Mesenteric fat pad (tissue), 1 donor: ENCODE results near the gene MZT2A. TPM values are rescaled to one million over a fixed set of nuclear protein-coding genes. Genes with fewer than 3 reads are reported as not detected.
"Not testable (repeated sequence)": the region's sequence is repeated elsewhere in the genome, so short reads cannot be mapped to it uniquely, and the experiment has no call there.

ENCODE experiments used
- DNase-seq: peaks from one replicate; pipeline ENCODE4 v3.0.0-alpha.2; 2020; ENCODE audit warnings: low spot score
- long read RNA-seq: library from polyadenylated mRNA; unstranded; transcript quantifications from one replicate; pipeline ENCODE4 v2.0.0, GENCODE V29; 2020
- total RNA-seq: library from RNA; stranded (reverse); fragmentation: NEBNext Ultra II Directional; extraction: Animal tissue kit (Norgen Biotek cat#: 25700); gene quantifications from one replicate; pipeline ENCODE4 v1.2.1, GENCODE V29; 2021
- donor health status: DM: yes; HTN: yes; CAD: no.

The MZT2A gene
- total RNA-seq: 37.3 TPM
- long read RNA-seq, partial matches to known transcripts: 5 of 9 reads
- long read RNA-seq, other reads (novel, unspliced or antisense): 0 of 9 reads

- not testable (repeated sequence) for DNase-seq
These were observed at the start of gene MZT2A for GRCh38 chr2:131492015-131492417. MZT2A (minus strand) TSS chr2:131492397; CDS start chr2:131492376, 21 bp downstream.

GRCh38 chr2:131538856-131539255, 46.7 kb upstream of the MZT2A start:
- DNase-seq: not testable (repeated sequence)

- peak; percentile 82 for DNase-seq
These were observed 44.6 kb upstream of the MZT2A start for GRCh38 chr2:131536841-131537240.

- peak; percentile 89 for DNase-seq
These were observed 44.0 kb upstream of the MZT2A start for GRCh38 chr2:131535951-131536826.

- no peak for DNase-seq
These were observed 43.3 kb upstream of the MZT2A start for GRCh38 chr2:131535526-131535925.

GRCh38 chr2:131534965-131535364, 42.8 kb upstream of the MZT2A start:
- peak; percentile 83 for DNase-seq

- peak; percentile 84 for DNase-seq
These were observed 42.1 kb upstream of the MZT2A start for GRCh38 chr2:131534317-131534672.

- peak; percentile 77 for DNase-seq
These were observed 41.6 kb upstream of the MZT2A start for GRCh38 chr2:131533609-131534316.

- peak; percentile 88 for DNase-seq
These were observed 40.8 kb upstream of the MZT2A start for GRCh38 chr2:131532723-131533608.

- not testable (repeated sequence) for DNase-seq
These were observed 39.5 kb upstream of the MZT2A start for GRCh38 chr2:131531547-131532185.

GRCh38 chr2:131530626-131531344, 38.6 kb upstream of the MZT2A start:
- DNase-seq: peak; percentile 60

GRCh38 chr2:131529864-131530445, 37.8 kb upstream of the MZT2A start:
- peak; percentile 83 for DNase-seq

- DNase-seq: peak; percentile 84
These were observed 37.0 kb upstream of the MZT2A start for GRCh38 chr2:131528981-131529863.

GRCh38 chr2:131527131-131528001, 35.2 kb upstream of the MZT2A start, which contains the start of gene CCDC74A:
CCDC74A (plus strand) TSS chr2:131527888; CDS start chr2:131527971, 83 bp downstream.
- DNase-seq: peak; percentile 89

- DNase-seq: peak; percentile 16
These were observed 33.1 kb upstream of the MZT2A start for GRCh38 chr2:131525256-131525655.

GRCh38 chr2:131521961-131522781, 30.0 kb upstream of the MZT2A start:
- peak; percentile 79 for DNase-seq
